GM18507 (cell line): ENCODE data around the gene METTL26.
A peak's percentile ranks its signal among the peaks of the same experiment; 100 is the strongest.

Experiments
- DNase-seq: peaks from one replicate; pipeline ENCODE4 v3.0.0; 2011; ENCODE audit warnings: low read depth; ENCODE audit not compliant: insufficient read length; ENCODE audit errors: extremely low spot score
- FAIRE-seq: peaks from 2 replicates; lab custom pipeline; 2011; peaks lifted over from hg19 to GRCh38; lab: Jason Lieb, UNC

METTL26 gene

DNA sequence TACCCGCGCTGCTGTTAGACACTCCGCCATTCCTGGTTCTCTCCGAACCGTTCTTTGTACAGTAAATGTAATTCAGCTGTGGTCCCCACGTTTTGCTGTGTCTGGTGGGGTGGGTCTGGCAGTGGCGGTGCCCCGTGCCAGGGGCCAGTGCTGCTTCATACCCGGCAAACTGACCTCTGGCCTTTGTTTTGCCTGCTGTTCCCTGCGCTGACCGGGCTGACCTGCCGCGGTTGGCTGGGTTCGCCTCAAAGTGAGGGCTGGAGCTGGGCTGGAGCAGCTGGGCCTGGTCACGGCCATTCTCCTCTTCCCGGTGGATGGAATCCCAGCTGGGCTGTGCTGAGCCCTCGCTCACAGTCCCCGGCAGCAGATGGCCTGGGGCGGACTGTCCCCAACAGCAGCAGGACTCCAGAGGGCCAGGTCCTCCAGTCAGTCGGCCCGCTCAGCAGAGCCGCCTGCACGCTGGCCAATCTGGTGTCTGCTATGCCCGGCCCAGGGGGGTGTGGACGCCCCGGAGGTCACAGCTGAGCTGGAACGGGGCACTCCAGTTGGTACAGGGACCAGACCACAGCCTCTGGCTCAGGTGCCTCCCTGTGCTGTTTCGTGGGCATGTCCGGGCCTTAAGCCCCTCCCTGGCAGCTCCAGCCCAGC is 6.8 kb downstream of the METTL26 start:
- FAIRE-seq (no peak), DNase-seq (no peak)

- DNase-seq: no peak
- no peak for FAIRE-seq
These were observed 7.6 kb downstream of the METTL26 start for GRCh38 chr16:628321-629061.

DNA sequence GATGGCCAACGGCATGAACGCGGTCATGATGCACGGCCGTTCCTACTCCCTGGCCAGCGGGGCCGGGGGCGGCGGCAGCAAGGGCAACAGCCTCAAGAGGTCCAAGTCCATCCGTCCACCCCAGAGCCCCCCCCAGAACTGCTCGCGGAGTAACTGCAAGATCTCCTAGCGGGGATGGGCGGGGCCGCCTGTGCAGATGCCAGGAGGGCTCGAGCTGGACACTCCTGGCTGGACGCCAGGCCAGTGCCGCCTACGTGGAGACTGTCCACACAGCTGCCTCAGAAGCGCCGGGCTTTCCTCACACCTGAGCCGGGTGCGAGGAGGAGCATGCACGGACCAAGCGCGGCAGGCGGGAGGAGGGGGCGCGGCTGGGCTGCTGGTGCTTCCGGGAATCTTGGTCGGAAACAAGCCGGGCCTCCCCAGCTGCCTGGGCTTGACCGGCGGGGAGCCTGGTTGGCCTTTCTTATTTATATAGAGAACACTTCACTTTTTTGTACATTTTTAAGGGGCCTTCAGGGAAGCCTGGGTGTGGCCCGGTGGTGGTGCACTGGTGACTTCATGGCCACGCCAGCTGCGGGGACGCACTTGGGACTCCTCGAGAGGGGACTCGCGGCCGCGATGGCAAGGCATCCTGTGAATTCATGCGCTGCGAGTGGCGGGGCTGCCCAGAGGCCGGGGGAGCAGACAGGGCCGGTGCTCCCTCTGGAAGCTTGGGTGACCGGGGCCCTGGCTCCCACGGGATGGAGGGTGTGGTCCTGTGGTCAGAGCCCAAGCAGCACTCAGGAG is 8.5 kb downstream of the METTL26 start:
- DNase-seq (no peak), FAIRE-seq (no peak)

- FAIRE-seq (no peak), DNase-seq (no peak)
These were observed 9.2 kb downstream of the METTL26 start for GRCh38 chr16:626787-627453.

DNA sequence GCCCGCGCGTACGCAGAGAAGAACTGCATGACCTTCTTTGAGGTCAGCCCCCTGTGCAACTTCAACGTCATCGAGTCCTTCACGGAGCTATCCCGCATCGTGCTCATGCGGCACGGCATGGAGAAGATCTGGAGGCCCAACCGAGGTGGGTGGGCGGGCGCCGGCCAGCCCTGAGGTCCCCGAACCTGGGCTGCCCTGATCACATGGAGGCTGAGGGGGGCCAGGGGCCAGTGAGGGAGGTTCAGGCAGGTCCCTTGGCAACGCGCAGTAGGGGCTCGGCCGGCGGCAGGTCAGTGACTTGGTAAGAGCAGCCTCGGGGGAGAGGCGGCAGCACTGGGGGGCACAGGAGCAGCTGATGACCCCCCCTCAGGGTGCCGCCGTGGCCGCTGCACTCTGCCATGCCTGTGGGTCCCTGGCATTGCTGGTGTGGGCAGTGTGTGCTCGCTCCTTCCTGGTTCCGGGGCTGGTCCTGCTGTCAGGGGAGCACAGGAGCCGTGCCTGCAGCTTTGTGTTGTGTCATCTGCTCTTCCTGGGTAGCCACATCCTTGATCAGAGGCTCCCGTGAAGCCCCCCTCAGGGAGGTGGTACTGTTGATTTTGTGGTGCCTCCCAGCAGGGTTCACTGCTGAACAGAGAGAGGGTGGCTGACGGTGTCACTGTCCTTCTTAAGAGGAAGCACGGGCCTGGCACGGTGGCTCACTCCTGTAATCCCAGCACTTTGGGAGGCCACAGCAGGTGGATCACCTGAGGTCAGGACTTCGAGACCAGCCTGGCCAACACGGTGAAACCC is 9.9 kb downstream of the METTL26 start:
- DNase-seq (no peak), FAIRE-seq (no peak)

GRCh38 chr16:625117-625976 is 10.8 kb downstream of the METTL26 start:
- DNase-seq (no peak), FAIRE-seq (no peak)

- DNase-seq: no peak
- FAIRE-seq: no peak
These were observed 11.5 kb downstream of the METTL26 start for GRCh38 chr16:624526-625070.

DNA sequence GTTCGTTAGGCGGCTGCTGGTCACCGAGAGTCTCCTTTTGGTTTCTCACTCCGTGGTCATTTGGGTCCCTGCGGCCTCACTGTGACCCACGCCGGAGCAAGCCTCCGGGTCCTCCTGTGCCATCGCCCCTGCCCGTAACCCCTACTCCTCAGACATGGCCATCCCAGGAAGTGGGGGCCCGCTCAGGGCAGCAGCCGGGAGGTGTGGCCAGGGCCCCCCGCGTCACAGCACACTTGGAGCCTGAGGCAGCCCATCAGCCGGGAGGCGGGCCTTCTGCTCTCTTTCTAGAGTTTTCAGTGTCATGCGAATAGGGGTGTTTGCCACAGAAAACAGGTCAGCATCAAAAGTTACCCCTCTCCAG is 13.2 kb downstream of the METTL26 start:
- FAIRE-seq (no peak), DNase-seq (no peak)

- no peak for DNase-seq
- no peak for FAIRE-seq
These were observed 14.5 kb downstream of the METTL26 start for GRCh38 chr16:621526-622105.

- FAIRE-seq (no peak), DNase-seq (no peak)
These were observed 15.2 kb downstream of the METTL26 start for GRCh38 chr16:620700-621525.

GRCh38 chr16:619476-620100 is 16.5 kb downstream of the METTL26 start:
- FAIRE-seq (no peak), DNase-seq (no peak)

GRCh38 chr16:617855-618254 is 18.2 kb downstream of the METTL26 start:
- FAIRE-seq (no peak), DNase-seq (no peak)

GRCh38 chr16:616733-617586 is 19.1 kb downstream of the METTL26 start:
- DNase-seq (no peak), FAIRE-seq (no peak)

DNA sequence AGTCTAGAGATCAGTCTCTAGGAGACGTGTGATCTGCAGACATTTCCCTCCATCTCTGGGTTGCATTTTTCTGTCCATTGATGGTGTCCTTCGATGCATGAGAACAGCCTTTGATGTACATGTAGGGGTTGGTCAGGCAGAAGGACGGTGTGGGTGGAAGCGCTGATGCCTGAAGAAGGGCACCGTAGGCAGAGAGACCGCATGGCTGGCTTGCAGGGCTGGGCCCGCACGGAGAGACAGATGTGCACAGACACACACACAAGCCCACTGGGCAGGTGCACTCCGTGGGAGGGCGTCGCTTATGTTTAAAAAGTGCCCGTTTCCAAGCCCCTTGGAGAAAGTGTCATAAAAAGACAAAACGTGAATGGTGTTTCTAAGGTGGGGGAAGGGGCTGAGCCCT is 21.0 kb downstream of the METTL26 start:
- DNase-seq: no peak
- FAIRE-seq: no peak

DNA sequence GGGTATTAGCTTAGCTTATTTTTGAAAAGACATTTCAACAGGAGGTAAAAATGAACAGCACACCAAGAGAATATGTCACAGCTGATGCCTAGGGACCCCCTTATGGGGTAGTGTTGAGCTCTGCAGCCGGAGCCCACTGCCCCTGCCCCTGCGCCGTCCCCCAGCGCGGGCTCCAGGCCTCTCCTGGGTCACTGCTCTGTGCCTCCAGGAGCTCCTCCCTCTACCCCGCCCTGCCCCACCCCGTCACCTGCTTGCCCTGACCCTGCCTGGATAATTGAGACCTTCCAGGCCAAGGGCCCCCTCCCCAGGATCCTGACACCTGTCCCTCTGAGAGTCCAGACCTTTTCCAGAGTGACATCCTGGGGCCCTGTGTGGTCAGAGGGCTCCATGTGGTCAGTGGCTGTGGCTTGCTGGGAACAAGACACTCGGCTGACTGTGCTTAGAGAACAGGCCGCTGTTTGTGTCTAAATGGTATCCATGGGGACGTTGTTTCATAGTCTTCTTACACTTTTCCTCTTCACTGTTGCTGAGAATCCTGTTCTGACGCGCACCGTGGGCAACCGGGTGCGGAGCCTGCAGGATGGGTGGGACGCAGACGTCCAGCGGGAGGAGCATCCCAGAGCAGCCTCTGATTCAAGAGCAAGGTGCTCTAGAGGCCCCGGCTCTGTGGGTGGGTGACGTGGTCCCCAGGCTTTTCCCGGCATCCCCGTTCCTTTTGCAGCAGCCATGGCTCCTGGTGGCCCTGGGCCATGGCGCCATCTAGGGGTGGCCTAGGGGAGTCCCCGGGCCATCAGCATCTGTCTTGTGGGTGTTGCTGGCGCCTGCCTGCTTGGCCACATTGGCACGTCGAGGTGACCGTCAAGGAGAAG is 25.4 kb downstream of the METTL26 start:
- DNase-seq (peak; percentile 51), FAIRE-seq (peak; percentile 41)
